Measurements from ENCODE around the gene PDE7B. TPM values are rescaled to one million over a fixed set of nuclear protein-coding genes. Genes with fewer than 3 reads are reported as not detected.

PDE7B gene
- total RNA-seq, 1 donor = 25.3 TPM

GRCh38 chr6:136181861-136182260, 330.4 kb downstream of the PDE7B start:
- no peak for TF ChIP-seq CTCF (IDR thresholded peaks at IDR 0.05; ENCODE audit: extremely low read depth, low read depth, low read length)
- H3K4me2 ChIP-seq (ENCODE audit: insufficient read depth, low read length) = no peak overlapping the region
- no peaks in the 10 kb centered on the region for H3K79me2 ChIP-seq (ENCODE audit: insufficient read depth, low read length)
- H3K36me3 ChIP-seq (ENCODE audit: insufficient read depth, low read length) = peaks cover 41% of the 10 kb centered on the region
- no peak for DNase-seq (ENCODE audit: insufficient read length, low spot score, missing footprints)
- H3K4me3 ChIP-seq (ENCODE audit: insufficient read depth, low read length) = no peak overlapping the region
- H3K9me3 ChIP-seq (ENCODE audit: low read depth, low read length) = no peaks in the 10 kb centered on the region
- H3K4me1 ChIP-seq (ENCODE audit: insufficient read depth, low read length) = peaks cover 9% of the 10 kb centered on the region
- no peaks in the 10 kb centered on the region for H4K20me1 ChIP-seq (ENCODE audit: insufficient read depth, low read length)
- no peak overlapping the region for H3K27ac ChIP-seq (ENCODE audit: low read depth, low read length)
- no peaks in the 10 kb centered on the region for H3K27me3 ChIP-seq (ENCODE audit: insufficient read depth, low read length)
- H2AFZ ChIP-seq (ENCODE audit: low read length) = no peak overlapping the region

GRCh38 chr6:136184738-136185137, 333.2 kb downstream of the PDE7B start:
- no peak for TF ChIP-seq CTCF (IDR thresholded peaks at IDR 0.05; ENCODE audit: extremely low read depth, low read depth, low read length)
- H4K20me1 ChIP-seq (ENCODE audit: insufficient read depth, low read length) = no peaks in the 10 kb centered on the region
- DNase-seq (ENCODE audit: insufficient read length, low spot score, missing footprints) = no peak
- H3K79me2 ChIP-seq (ENCODE audit: insufficient read depth, low read length) = no peaks in the 10 kb centered on the region
- H3K4me2 ChIP-seq (ENCODE audit: insufficient read depth, low read length) = no peak overlapping the region
- no peak overlapping the region for H3K4me3 ChIP-seq (ENCODE audit: insufficient read depth, low read length)
- H3K36me3 ChIP-seq (ENCODE audit: insufficient read depth, low read length) = peaks cover 63% of the 10 kb centered on the region
- H3K27me3 ChIP-seq (ENCODE audit: insufficient read depth, low read length) = no peaks in the 10 kb centered on the region
- H3K9me3 ChIP-seq (ENCODE audit: low read depth, low read length) = no peaks in the 10 kb centered on the region
- no peak overlapping the region for H3K27ac ChIP-seq (ENCODE audit: low read depth, low read length)
- peaks cover 9% of the 10 kb centered on the region for H3K4me1 ChIP-seq (ENCODE audit: insufficient read depth, low read length)
- no peak overlapping the region for H2AFZ ChIP-seq (ENCODE audit: low read length)

GRCh38 chr6:136186363-136186762, 334.9 kb downstream of the PDE7B start:
- Histone ChIP-seq H3K27ac (ENCODE audit: low read depth, low read length) (no peak overlapping the region), H3K4me3 (ENCODE audit: insufficient read depth, low read length) (no peak overlapping the region), H3K4me2 (ENCODE audit: insufficient read depth, low read length) (no peak overlapping the region), H3K9me3 (ENCODE audit: low read depth, low read length) (no peaks in the 10 kb centered on the region), H3K4me1 (ENCODE audit: insufficient read depth, low read length) (no peaks in the 10 kb centered on the region), H4K20me1 (ENCODE audit: insufficient read depth, low read length) (no peaks in the 10 kb centered on the region), H2AFZ (ENCODE audit: low read length) (no peak overlapping the region), H3K79me2 (ENCODE audit: insufficient read depth, low read length) (no peaks in the 10 kb centered on the region), H3K27me3 (ENCODE audit: insufficient read depth, low read length) (no peaks in the 10 kb centered on the region), H3K36me3 (ENCODE audit: insufficient read depth, low read length) (peaks cover 57% of the 10 kb centered on the region)
- no peak for TF ChIP-seq CTCF (IDR thresholded peaks at IDR 0.05; ENCODE audit: extremely low read depth, low read depth, low read length)
- no peak for DNase-seq (ENCODE audit: insufficient read length, low spot score, missing footprints)

- Histone ChIP-seq H3K36me3 (ENCODE audit: insufficient read depth, low read length) (peaks cover 60% of the 10 kb centered on the region), H3K27me3 (ENCODE audit: insufficient read depth, low read length) (no peaks in the 10 kb centered on the region), H4K20me1 (ENCODE audit: insufficient read depth, low read length) (no peaks in the 10 kb centered on the region), H3K9me3 (ENCODE audit: low read depth, low read length) (no peaks in the 10 kb centered on the region), H2AFZ (ENCODE audit: low read length) (no peak overlapping the region), H3K27ac (ENCODE audit: low read depth, low read length) (no peak overlapping the region), H3K4me2 (ENCODE audit: insufficient read depth, low read length) (no peak overlapping the region), H3K4me1 (ENCODE audit: insufficient read depth, low read length) (no peaks in the 10 kb centered on the region), H3K4me3 (ENCODE audit: insufficient read depth, low read length) (no peak overlapping the region), H3K79me2 (ENCODE audit: insufficient read depth, low read length) (no peaks in the 10 kb centered on the region)
- TF ChIP-seq CTCF (IDR thresholded peaks at IDR 0.05; ENCODE audit: extremely low read depth, low read depth, low read length) = no peak
- DNase-seq (ENCODE audit: insufficient read length, low spot score, missing footprints) = no peak
These were observed 337.0 kb downstream of the PDE7B start for GRCh38 chr6:136188486-136188885.

Measured in osteoblast (primary cell).